Measurements from ENCODE around the gene TSPAN11. TPM values are rescaled to one million over a fixed set of nuclear protein-coding genes. Genes with fewer than 3 reads are reported as not detected.
"Not testable (repeated sequence)": the region's sequence is repeated elsewhere in the genome, so short reads cannot be mapped to it uniquely, and the experiment has no call there.

TSPAN11 gene
- polyA plus RNA-seq, 12 donors: 5.3 to 22.9 (median 7.9) TPM; not detected in 1

DNA sequence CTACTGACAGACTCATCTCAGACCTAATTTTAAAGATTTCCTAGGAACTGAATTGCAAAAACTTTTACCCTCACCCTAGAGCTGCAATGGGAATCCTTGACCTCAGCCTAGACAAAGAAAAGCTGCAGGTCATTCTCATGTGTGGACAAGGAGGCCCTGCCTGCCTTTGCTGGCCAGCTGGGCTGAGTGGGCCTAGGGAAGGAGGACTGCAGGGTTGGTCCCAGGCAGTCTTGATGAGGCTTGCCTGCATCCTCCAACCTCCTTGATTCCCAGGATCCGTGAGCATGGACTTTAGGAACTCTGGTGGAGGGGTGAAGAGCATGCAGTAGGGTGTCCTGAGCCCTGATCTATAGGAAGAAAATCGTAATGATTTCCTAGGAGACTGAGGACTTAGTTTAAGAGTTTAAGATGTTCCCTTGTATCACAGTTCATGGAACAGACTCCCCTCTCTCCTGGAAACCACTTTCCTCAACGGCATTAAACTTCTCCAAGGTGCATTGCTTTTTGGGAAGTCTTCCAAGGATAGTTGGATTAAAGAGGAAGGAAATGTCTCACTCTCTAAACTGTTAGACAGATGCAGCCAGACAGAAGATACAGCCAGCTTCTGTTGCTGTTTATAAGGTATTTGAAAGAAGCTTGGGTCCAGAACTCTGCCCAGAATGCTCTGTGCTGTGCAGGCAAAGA, 91.7 kb downstream of the TSPAN11 start:
- DNase-seq: no peak

DNA sequence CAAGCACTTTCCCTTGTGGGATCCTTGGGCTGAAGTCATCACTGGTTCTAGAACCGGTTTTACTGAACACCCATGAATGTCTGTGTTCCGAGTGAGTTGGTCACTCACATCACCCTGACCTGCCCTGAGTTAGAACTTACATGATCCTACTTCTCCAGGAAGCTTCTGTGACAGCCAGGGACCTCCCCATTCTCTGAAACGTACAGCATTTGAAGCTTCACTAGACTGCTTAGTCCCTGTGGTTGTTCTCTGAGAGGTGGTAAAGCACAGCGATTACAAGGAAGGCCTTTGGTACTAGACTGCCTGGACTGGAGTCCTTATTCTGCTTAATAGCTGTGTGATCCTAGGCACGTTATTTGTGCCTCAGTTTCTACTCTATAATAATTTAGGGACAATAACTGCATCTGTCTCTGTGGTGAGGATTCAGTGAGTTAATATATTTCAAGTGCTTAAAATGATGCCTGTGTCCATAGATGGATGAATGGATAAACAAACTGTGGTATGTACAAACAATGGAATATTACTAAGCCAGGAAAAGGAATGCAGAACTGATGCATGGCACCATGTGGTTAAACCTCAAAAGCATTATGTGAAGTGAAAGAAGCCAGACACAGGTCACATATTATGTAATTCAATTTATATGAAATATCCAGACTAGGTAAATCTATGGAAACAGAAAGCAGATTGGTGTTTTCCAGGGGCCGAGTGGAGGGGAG, 92.4 kb downstream of the TSPAN11 start:
- no peak for DNase-seq

DNA sequence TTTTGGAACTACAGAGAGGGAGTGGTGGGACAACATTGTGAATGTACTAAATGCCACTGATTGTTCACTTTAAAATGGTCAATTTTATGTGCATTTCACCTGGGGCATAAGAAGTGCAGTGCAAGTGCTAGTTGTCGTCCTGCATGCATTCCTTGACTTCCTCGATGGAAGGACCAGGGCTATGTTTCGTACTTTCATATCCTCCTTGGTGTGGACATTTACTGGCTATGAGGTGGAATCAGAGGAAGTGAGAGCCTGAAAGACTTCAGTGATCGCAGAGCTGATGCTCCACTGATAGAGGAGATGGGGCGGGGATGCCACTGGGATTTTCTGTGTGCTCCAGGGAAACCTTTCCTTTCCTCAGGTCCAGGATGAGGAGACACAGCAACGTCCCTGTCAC, 93.0 kb downstream of the TSPAN11 start:
- no peak for DNase-seq

GRCh38 chr12:31019976-31020375, 93.4 kb downstream of the TSPAN11 start:
- no peak for DNase-seq

DNA sequence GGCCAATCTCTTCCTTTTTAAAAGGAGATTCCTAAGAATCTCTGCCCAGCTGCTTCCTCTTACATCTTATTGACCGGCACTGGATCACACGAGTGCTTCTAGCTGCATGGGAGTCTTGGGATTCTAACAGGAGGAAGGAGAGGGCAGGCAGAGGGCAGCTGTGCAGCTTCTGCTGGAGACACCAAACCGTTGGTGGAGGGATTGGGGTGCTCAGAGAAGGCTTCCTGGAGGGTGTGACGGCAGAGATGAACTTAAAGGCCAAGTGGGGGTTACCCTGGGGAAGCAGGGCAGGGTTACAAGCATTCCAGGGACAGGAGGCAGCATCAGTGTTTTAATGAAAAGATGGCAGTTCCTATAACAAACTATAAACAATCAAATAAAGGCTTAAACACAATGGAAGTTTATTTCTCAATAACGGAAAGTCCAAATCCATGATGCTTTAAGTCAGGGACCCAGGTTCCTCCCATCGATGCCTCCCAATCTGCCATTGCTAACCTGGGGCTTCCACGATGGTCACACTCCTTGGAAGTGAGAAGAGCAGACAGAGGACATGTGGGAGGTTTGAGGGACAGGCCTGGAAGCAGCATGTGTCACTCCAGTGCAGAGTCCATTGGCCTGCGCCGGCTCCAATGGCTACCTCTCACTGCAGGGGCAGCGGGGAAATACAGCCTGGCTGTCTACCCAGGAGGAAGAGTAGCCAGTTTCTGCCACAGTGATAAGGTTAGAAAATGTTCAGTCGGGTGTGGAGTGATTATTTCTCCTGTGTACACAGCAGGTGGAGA, 94.0 kb downstream of the TSPAN11 start:
- DNase-seq: no peak

DNA sequence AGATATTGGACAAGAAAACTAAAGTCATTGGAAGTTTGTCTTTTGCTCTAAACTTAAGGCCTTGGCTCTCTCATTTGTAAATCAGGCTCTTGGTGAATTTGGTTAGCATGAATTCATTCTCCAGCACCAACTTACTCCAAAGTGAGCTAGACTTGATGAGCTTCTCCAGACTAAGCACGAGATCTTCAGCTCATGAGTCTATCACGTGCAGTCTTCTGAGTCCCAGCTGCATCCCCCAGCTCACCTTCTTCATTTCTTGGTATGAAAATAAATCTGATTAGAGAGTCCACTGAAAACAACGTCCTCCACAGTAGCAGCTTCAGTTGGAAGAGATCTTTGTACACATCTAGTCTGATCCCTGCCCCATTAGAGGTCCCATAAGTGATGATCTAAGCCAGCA, 94.6 kb downstream of the TSPAN11 start:
- no peak for DNase-seq

DNA sequence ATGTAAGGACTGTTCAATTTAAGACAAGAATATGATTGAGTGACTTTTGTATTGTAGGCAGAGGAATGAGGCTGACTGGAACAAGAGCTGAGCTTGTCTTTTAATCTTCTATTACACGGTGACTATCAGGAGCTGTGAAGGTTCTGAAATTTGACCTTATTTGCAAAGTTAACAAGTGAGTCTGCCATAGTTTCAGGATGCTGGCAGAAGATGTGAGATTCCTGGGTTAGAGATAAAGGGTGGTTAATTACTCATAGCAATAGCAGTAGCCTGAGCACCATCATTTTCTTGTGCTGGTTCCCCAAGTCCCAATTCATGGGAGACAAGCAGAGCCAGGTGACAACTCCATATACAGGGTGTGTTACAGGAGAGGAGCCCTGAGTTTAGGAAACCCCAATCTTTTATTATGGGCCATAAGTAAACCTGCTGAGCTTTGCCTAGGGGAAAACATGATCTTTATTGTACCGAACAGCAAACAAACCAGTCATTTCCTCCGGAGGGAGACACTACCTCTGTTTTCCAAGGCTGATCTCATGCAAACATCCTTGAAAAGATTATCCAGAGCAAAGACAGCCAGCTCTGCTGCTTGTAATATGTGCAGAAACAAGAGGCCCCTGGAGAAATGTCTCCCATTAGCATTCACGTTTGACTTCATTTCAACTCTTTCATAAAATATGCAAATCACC, 95.4 kb downstream of the TSPAN11 start:
- no peak for DNase-seq

DNA sequence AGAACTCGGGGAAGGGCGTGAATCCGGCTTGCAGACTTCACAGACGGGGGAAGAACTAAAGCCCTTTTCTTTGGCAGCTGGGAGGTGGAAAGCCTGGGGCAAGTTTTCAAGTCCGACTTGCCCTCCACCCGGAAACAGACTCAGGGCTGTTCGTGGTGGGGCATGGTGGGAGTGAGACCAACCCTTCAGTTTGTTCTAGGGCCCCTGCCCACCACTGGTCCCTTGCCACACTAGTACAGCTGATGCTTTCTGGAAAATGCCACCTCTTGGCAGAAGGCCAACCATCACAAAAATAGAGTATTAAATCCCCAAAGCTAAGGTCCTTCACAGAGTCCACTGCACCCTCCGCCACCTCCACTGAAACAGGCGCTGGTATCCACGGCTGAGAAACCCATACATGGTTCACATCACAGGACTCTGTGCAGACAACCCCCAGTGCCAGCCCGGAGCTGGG, 96.8 kb downstream of the TSPAN11 start:
- no peak for DNase-seq

- no peak for DNase-seq
These were observed 99.7 kb downstream of the TSPAN11 start for GRCh38 chr12:31026202-31026601.

DNA sequence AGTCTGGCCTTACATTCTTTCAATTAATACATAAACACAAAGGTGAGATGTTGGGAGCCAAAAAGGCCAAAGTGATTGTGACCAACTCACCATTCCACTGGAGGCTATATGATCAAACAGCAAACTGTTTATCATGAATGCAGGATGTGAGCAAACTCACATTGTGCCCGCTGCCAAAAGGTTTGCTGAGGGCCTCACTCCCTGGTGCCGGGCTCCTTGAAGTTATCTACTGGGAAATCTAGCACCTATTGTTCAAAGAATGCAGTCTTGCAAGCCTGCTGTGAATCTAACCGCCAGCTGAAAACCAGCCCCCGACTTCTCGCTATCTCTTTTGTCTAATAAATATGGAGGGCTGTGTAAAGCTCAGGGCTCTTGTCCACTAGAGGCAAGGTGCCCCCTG, 100.5 kb downstream of the TSPAN11 start:
- DNase-seq: not testable (repeated sequence)

- DNase-seq: no peak
These were observed 102.9 kb downstream of the TSPAN11 start for GRCh38 chr12:31029468-31029867.

GRCh38 chr12:31029916-31030562, 103.5 kb downstream of the TSPAN11 start:
- DNase-seq: no peak

DNA sequence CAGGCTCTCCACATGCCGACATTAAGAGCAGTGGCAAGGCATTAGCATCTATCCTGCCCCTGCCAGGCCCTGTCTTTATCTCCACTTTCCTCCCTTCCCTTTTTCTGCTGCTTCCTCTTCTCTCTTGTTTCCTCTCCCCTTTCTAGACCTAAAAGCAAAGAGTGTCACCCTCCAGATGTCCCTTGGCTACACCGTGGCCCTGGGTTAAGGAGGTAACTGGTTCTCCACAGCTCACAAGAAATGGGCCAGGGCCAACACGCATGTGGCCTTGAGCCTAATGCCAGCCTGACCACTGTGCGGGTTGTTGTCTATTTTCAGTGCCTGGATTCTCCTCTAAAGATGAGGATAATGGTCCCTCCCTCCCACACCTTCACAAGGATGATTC, 105.4 kb downstream of the TSPAN11 start:
- no peak for DNase-seq

DNA sequence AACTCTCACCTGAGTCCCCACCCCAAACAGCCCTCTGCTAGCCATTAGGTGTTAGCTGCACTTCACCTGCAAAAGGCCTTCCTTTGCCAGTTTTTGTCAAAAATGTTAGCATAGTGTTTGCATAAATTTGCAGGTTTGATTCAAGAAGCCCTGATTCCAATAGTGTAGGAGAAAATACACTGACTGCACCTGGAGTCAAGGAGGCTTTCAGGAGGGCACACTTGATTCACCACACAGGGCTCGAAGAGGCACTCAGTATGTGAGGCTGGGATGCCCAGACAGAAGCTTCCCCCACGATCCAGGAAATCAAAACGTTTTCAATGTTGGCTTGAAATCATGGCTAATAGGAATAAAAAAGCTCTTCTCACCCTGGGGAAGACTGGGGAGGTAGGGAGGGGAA, 106.6 kb downstream of the TSPAN11 start:
- no peak for DNase-seq

GRCh38 chr12:31033681-31034080, 107.1 kb downstream of the TSPAN11 start:
- DNase-seq: no peak

GRCh38 chr12:31034372-31034771, 107.8 kb downstream of the TSPAN11 start:
- DNase-seq: no peak

DNA sequence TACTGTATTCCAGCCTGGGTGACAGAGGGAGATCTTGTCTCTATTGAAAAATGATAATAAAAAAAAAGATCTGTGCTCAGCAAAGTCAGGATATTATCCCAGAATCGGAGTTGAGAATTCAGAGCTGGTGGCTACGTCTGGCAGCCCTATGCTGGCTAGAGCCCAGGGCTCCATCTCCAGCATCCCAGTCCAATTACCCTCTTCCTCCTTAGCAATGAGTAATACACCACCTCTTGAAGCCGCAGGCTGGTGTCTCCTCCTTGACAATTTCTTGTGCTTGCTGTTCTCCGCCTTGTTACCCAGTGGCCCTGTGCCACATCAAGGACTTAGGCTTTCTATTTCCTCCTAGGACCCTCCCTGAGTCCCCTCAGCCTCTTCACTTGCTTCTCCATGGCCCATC, 108.7 kb downstream of the TSPAN11 start:
- no peak for DNase-seq

DNA sequence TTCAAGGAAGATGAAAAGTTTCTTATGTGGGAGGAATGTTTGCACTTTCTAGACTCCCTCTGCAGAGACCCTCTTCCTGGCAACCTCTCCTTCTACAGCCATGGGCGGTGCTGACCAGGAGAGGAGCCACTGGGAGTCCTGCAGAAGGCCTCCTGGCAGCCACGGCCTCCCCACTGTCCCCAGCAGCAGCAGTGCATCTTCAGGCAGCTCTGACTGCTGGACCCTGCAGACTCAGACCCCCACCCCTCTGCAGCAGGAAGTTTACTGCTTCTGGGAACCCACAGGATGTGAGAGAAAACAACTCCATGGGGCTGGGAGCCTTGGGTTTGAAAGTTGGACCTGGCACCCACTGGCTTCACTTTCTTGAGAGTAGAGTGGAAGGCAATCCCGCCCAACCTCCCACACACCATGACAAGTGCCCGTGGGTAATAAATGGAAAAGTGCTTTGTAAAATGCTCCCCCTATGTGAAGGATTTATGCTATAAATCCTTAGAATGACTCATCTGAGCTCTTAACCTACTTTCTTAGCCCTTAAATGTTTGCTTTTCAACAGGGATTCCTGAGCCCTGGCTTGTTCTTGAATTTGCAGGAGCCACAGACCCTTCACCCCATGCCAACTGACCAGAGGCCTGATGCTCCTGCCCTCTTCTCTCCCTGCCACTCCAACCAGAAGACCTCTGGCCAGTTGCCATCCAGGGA, 109.6 kb downstream of the TSPAN11 start:
- no peak for DNase-seq

GRCh38 chr12:31037028-31037427, 110.5 kb downstream of the TSPAN11 start:
- DNase-seq: no peak

DNA sequence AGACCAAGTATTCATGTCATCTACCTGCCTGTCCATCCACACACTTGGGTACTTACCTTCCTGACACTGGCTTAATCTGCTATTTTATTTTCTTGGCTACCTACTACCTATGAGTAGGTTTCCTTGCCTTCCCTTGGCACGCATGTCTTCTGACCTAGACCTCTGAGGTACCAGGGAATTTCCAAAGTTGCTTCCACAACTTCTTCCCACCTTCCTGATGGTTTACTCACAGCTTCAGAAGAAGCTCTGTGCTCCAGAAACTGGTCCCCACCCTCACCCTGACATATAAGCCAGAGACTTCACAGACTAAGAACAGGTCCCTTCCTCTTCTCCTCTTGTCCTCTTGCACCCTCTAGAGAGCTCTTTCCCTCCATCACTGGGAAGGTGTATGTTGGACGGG, 111.4 kb downstream of the TSPAN11 start:
- DNase-seq: no peak

DNA sequence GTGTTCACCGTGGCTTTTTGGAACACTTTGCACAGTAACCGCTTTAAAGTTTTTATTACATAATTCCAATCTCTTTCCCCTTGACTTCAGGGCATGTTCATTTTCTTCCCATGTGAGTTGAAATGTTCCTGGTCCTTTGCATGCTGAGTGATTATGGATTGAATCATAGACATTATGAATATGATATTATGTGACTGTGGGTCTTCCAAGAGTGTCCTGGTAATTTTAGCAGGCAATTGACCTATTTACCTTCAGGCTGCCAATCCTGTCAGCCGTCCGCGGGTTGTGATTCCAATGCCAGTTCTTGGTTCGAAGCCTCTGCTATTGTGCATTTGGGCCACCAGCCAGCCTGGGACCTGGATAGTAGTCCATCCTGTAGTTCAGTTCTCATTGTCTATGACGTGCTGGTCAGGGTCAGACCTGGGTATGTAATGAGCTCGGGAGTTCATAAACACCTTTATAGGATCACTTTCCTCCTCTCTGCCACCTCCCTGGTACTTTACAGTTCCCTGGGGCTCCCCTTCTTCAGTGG, 114.6 kb downstream of the TSPAN11 start:
- no peak for DNase-seq
